ENCODE data around the gene RTRAF. TPM values are rescaled to one million over a fixed set of nuclear protein-coding genes. Genes with fewer than 3 reads are reported as not detected.

RTRAF gene
- total RNA-seq, 2 experiments from 2014 or later: 213 to 244 TPM

- CTCF ChIA-PET (ENCODE audit: unreplicated experiment): no interaction called here
- intact Hi-C loops (cut with micrococcal nuclease; ENCODE audit: unreplicated experiment): loop anchor here (10.0 kb wide), 1 partner anchor 144 kb away; no protein-coding TSS in a partner anchor
Observed at GRCh38 chr14:51990488-51990887, 1.1 kb downstream of the RTRAF start.

GRCh38 chr14:51993285-51993920 lies 4.1 kb downstream of the RTRAF start:
- TF ChIP-seq CTCF (conservative IDR thresholded peaks at IDR 0.05; ENCODE audit: low read length): no peak
- no peak for TF ChIP-seq EZH2phosphoT487 (IDR thresholded peaks at IDR 0.05; ENCODE audit: borderline replicate concordance, low read depth, low read length)
- H3K9me3 ChIP-seq (ENCODE audit: low read length): no peaks in the 10 kb centered on the region
- no peak overlapping the region for H2AFZ ChIP-seq (ENCODE audit: low read length)
- intact Hi-C loops (cut with micrococcal nuclease; ENCODE audit: unreplicated experiment): loop anchor here (10.0 kb wide), 1 partner anchor 141 kb away; no protein-coding TSS in a partner anchor
- no TSS peak for BruUV-seq (replicated peaks)
- POLR2A ChIA-PET: interaction anchor here (1.3 to 3.2 kb wide), 2 partner anchors 10 to 13 kb away, joined by 3 to 15 read pairs; no protein-coding TSS in a partner anchor
- H3K4me1 ChIP-seq (ENCODE audit: insufficient read depth, low read length, poor library complexity, severe bottlenecking): peaks cover 27% of the 10 kb centered on the region
- H3K4me3 ChIP-seq (ENCODE audit: low read depth, low read length, poor library complexity, severe bottlenecking): no peak overlapping the region
- H3K9me2 ChIP-seq (ENCODE audit: insufficient read depth, low read length): no peaks in the 10 kb centered on the region
- H4K20me1 ChIP-seq (ENCODE audit: insufficient read depth, low read length): peaks cover 32% of the 10 kb centered on the region; the same call in 1 of the 2 replicates
- H3K27ac ChIP-seq (ENCODE audit: low read depth, low read length, poor library complexity, severe bottlenecking): no peak overlapping the region
- no peak for DNase-seq (ENCODE audit: low spot score)
- H3K36me3 ChIP-seq (ENCODE audit: insufficient read depth, low read length): peaks cover 78% of the 10 kb centered on the region
- peaks cover 81% of the 10 kb centered on the region for H3K79me2 ChIP-seq (ENCODE audit: insufficient read depth, low read depth, low read length)
- CTCF ChIA-PET (ENCODE audit: unreplicated experiment): no interaction called here
- no peak overlapping the region for H3K4me2 ChIP-seq (ENCODE audit: low read length)

More at GRCh38 chr14:51990488-51990887, 1.1 kb downstream of the RTRAF start:
- Histone ChIP-seq H3K4me1 (ENCODE audit: insufficient read depth, low read length, poor library complexity, severe bottlenecking) (peaks cover 30% of the 10 kb centered on the region), H3K4me3 (ENCODE audit: low read depth, low read length, poor library complexity, severe bottlenecking) (peak overlapping the region; percentile 97), H3K79me2 (ENCODE audit: insufficient read depth, low read depth, low read length) (peaks cover 53% of the 10 kb centered on the region), H3K27ac (ENCODE audit: low read depth, low read length, poor library complexity, severe bottlenecking) (no peak overlapping the region), H3K4me2 (ENCODE audit: low read length) (peak overlapping the region; percentile 95), H4K20me1 (ENCODE audit: insufficient read depth, low read length) (peaks cover 21% of the 10 kb centered on the region; the same call in 1 of the 2 replicates), H3K36me3 (ENCODE audit: insufficient read depth, low read length) (peaks cover 49% of the 10 kb centered on the region), H3K9me2 (ENCODE audit: insufficient read depth, low read length) (no peaks in the 10 kb centered on the region), H3K9me3 (ENCODE audit: low read length) (no peaks in the 10 kb centered on the region), H2AFZ (ENCODE audit: low read length) (no peak overlapping the region)
- TF ChIP-seq CTCF (conservative IDR thresholded peaks at IDR 0.05; ENCODE audit: low read length): no peak
- TF ChIP-seq EZH2phosphoT487 (IDR thresholded peaks at IDR 0.05; ENCODE audit: borderline replicate concordance, low read depth, low read length): no peak
- BruUV-seq (replicated peaks): TSS peak; percentile 58
- POLR2A ChIA-PET: no interaction called here
- DNase-seq (ENCODE audit: low spot score): no peak

Measured in OCI-LY7 (cell line).